Measurements from ENCODE around the gene PM20D1.
"Not testable (repeated sequence)": the region's sequence is repeated elsewhere in the genome, so short reads cannot be mapped to it uniquely, and the experiment has no call there.

DNA sequence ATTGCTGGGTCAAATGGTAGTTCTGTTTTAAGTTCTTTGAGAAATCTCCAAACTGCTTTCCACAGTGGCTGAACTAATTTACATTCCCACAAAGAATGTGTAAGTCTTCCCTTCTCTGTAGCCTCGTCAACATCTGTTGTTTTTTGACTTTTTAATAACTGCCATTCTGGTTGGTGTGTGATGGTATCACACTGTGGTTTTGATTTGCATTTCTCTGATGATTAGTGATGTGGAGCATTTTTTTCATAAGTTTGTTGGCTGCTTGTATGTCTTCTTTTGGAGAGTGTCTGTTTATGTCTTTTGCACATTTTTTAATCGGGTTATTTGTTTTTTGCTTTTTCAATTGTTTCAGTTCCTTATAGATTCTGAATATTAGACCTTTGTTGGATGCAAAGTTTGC lies 26.7 kb downstream of the PM20D1 start:
- not testable (repeated sequence) for TF ChIP-seq EP300, CTCF (IDR thresholded peaks at IDR 0.05)

Data from gastroesophageal sphincter (tissue), 3 donors.